ENCODE data around the gene LHPP. TPM values are rescaled to one million over a fixed set of nuclear protein-coding genes. Genes with fewer than 3 reads are reported as not detected.

LHPP gene
- total RNA-seq, 4 donors from 2014 or later = 12.3 to 25.0 (median 16.2) TPM

DNA sequence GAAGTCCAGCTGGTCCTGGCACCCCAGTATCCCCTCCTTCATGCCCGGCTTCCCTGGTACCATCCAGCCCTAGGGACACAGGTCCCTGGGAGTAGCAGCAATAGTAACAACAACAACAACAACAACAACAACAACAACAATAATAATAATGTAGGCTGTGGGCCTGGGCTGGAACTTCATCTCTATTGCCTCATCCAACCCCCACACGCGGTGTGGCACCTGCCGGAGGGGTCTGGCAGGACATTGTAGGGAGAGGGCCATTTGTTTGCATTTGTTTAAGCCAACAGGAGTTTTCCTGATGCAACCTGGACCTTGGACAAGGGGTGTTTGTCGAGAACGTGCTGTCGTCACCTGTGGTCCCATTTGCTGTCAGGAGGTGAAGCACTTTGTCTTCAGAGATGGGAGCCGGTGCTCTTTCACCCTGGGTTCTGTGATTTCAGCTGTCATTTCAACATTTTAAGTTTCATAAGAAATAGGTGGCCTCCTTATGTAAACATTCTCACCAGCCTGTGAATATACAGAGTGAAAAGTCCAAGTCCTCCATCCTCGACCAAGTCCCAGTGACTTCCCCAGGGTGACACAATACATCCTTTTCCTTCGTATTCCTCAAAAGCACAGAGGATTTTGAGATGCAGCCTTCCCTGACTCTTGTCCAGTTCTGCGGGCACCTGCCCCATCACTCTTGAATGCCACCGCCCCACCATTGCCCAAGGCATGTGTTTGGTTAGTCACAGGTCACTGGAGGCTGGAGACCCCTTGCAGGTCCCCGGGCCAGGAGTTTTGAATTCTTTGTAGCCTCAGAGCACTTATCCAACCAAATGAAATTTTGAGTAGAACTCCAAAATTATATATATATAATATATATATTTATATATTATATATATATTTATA is 9.2 kb downstream of the LHPP start:
- Histone ChIP-seq H3K4me1 (no peaks in the 10 kb centered on the region), H3K9me3 (no peaks in the 10 kb centered on the region), H3K36me3 (no peaks in the 10 kb centered on the region), H3K27me3 (no peaks in the 10 kb centered on the region), H3K4me3 (no peak overlapping the region), H3K27ac (no peak overlapping the region)
- 72 to 89% methylated on average over 5 to 11 of the region's 13 CpGs for WGBS, 2 donors (ENCODE audit: low coverage in 1 of 2)
- ATAC-seq = no peak
- TF ChIP-seq POLR2A (IDR thresholded peaks at IDR 0.05) (no peak), POLR2AphosphoS5 (IDR thresholded peaks at IDR 0.05) (no peak), EP300 (IDR thresholded peaks at IDR 0.05) (no peak)
- TF ChIP-seq, protein P1, sequence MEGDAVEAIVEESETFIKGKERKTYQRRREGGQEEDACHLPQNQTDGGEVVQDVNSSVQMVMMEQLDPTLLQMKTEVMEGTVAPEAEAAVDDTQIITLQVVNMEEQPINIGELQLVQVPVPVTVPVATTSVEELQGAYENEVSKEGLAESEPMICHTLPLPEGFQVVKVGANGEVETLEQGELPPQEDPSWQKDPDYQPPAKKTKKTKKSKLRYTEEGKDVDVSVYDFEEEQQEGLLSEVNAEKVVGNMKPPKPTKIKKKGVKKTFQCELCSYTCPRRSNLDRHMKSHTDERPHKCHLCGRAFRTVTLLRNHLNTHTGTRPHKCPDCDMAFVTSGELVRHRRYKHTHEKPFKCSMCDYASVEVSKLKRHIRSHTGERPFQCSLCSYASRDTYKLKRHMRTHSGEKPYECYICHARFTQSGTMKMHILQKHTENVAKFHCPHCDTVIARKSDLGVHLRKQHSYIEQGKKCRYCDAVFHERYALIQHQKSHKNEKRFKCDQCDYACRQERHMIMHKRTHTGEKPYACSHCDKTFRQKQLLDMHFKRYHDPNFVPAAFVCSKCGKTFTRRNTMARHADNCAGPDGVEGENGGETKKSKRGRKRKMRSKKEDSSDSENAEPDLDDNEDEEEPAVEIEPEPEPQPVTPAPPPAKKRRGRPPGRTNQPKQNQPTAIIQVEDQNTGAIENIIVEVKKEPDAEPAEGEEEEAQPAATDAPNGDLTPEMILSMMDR (IDR thresholded peaks at IDR 0.05) = no peak

DNA sequence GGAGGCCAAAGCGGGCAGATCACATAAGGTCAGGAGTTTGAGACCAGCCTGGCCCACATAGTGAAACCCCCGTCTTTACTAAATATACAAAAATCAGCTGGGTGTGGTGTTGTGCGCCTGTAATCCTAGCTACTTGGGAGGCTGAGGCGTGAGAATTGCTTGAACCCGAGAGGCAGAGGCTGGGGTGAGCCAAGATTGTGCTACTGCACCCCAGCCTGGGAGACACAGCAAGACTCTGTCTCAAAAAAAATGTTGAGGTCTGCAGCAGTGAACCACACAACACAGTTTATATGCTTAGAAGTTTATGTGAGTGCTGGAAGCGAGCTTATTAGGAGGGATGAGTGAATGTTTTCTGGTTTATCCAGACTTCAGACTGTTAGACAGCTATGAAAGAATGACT is 10.4 kb downstream of the LHPP start:
- H3K36me3 ChIP-seq = no peaks in the 10 kb centered on the region
- no peak overlapping the region for H3K4me3 ChIP-seq
- H3K27ac ChIP-seq = no peak overlapping the region
- no peaks in the 10 kb centered on the region for H3K9me3 ChIP-seq
- H3K27me3 ChIP-seq = no peaks in the 10 kb centered on the region
- WGBS, 2 donors (ENCODE audit: low coverage in 1 of 2) = 82 to 87% methylated on average over 1 to 6 of the region's 6 CpGs
- no peak for TF ChIP-seq POLR2AphosphoS5 (IDR thresholded peaks at IDR 0.05)
- TF ChIP-seq EP300 (IDR thresholded peaks at IDR 0.05) = no peak
- TF ChIP-seq POLR2A (IDR thresholded peaks at IDR 0.05) = no peak
- TF ChIP-seq, protein P1 (IDR thresholded peaks at IDR 0.05) = no peak
- no peak for ATAC-seq
- H3K4me1 ChIP-seq = no peaks in the 10 kb centered on the region

DNA sequence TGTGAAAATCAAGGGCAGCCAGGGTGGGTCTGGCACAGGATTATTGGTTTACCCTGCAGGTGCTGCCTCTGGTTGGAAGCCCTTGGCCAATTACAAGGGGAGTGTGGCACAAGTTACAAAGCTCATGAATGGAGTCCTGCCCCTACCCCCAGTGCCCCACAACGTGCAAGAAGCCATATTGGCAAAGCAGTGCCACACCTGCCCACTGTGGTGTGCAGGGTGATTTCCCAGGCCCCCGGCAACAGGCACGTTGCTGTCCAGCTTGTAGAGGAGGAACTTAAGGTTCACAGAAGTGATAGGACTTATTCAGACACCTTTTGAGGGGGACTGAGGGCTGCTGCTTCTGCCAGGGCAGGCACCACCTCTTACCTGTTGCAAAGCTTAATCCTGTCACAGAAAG is 11.4 kb downstream of the LHPP start:
- H3K9me3 ChIP-seq = no peaks in the 10 kb centered on the region
- no peaks in the 10 kb centered on the region for H3K27me3 ChIP-seq
- TF ChIP-seq EP300 (IDR thresholded peaks at IDR 0.05) (no peak), POLR2A (IDR thresholded peaks at IDR 0.05) (no peak), POLR2AphosphoS5 (IDR thresholded peaks at IDR 0.05) (no peak)
- TF ChIP-seq, protein P1 (IDR thresholded peaks at IDR 0.05) = no peak
- 90% methylated on average over 2 of the region's 3 CpGs; no CpG with 5 or more reads in 1 of the 2 donors for WGBS, 2 donors (ENCODE audit: low coverage in 1 of 2)
- no peak for ATAC-seq
- no peaks in the 10 kb centered on the region for H3K36me3 ChIP-seq
- no peak overlapping the region for H3K4me3 ChIP-seq
- no peaks in the 10 kb centered on the region for H3K4me1 ChIP-seq
- no peak overlapping the region for H3K27ac ChIP-seq

DNA sequence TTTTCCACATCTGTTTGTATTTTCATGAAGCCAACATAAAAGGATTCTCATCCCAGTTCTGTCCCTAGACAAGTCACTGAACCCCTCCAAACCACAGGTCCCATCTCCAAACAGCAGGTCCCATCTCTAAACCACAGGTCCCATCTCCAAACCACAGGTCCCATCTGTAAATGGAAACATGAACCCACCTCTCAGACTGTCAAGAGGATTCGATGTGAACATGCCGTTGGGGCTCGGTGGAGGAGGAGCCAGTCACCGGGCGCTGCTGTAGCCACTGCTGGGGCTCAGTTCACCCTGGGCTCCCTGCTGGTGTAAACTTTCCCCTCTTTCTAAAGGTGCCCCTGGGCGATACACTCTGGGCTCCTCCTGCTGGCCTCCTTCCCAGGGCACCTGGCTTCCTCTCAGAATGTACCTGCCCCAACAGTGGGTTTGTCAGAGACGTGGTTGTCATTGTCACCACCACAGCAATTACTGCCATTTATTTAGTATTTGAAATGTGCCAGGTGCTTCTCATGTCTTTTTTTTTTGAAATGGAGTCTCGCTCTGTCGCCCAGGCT is 13.0 kb downstream of the LHPP start:
- WGBS, 2 donors (ENCODE audit: low coverage in 1 of 2) = 73 to 100% methylated on average over 1 to 3 of the region's 9 CpGs

More for the DNA sequence above, 13.0 kb downstream of the LHPP start:
- H3K4me3 ChIP-seq = no peak overlapping the region
- H3K36me3 ChIP-seq = no peaks in the 10 kb centered on the region
- H3K27ac ChIP-seq = no peak overlapping the region
- ATAC-seq = no peak
- no peak for TF ChIP-seq POLR2AphosphoS5 (IDR thresholded peaks at IDR 0.05)
- no peak for TF ChIP-seq EP300 (IDR thresholded peaks at IDR 0.05)
- TF ChIP-seq, protein P1 (IDR thresholded peaks at IDR 0.05) = no peak
- no peaks in the 10 kb centered on the region for H3K9me3 ChIP-seq
- no peaks in the 10 kb centered on the region for H3K4me1 ChIP-seq
- H3K27me3 ChIP-seq = no peaks in the 10 kb centered on the region
